Measurements from ENCODE around the gene CABLES1.

The CABLES1 gene

GRCh38 chr18:23307567-23308295 is 172.4 kb downstream of the CABLES1 start:
- TF ChIP-seq CTCF (IDR thresholded peaks at IDR 0.05; ENCODE audit: low read depth, low read length), result no peak
- H3K4me3 ChIP-seq (ENCODE audit: low read depth, low read length), result no peak overlapping the region

Data from WI38 (cell line).